ENCODE measurements around the gene RABEPK.

DNA sequence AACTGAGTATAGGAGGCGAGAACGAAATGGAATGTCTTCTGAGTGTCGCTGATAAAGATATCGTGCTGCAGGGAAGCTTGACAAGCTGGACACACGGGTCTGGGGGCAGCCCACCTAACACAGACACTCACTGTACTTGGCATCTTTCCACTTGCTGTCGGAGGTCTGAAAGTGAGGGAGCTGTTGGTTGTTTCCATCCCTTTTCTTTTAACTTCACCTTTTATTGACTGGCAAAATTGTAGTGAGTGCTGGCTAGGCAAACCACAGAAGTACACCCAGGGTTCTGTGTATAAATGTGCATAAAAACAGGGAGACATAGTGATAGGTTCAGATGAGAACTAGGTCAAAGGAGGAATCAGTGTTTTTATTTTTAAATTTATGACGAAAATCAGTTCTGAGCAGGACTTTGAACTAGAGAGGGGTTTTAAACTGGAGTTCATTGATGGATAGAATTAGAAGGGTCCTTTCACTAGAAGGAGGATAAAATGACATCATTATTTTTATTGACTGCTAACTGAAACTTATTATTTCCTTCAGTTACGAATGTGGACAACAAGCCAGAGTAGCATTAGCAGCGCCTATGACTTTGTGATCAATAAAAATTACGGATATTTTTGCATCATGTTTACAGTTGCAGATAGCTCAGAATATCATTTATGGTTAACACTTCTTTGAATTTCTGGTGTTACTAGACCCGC lies 62.1 kb downstream of the RABEPK start:
- TF ChIP-seq, protein P1, sequence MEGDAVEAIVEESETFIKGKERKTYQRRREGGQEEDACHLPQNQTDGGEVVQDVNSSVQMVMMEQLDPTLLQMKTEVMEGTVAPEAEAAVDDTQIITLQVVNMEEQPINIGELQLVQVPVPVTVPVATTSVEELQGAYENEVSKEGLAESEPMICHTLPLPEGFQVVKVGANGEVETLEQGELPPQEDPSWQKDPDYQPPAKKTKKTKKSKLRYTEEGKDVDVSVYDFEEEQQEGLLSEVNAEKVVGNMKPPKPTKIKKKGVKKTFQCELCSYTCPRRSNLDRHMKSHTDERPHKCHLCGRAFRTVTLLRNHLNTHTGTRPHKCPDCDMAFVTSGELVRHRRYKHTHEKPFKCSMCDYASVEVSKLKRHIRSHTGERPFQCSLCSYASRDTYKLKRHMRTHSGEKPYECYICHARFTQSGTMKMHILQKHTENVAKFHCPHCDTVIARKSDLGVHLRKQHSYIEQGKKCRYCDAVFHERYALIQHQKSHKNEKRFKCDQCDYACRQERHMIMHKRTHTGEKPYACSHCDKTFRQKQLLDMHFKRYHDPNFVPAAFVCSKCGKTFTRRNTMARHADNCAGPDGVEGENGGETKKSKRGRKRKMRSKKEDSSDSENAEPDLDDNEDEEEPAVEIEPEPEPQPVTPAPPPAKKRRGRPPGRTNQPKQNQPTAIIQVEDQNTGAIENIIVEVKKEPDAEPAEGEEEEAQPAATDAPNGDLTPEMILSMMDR (conservative IDR thresholded peaks at IDR 0.05) = no peak
- no peak for TF ChIP-seq EZH2 (IDR thresholded peaks at IDR 0.05; ENCODE audit: low read depth)

Data from PC-9 (cell line).